ENCODE results near the gene NEURL1B.

The NEURL1B gene

GRCh38 chr5:172681421-172681820, 40.4 kb downstream of the NEURL1B start:
- DNase-seq: no peak

- DNase-seq: no peak
Measured at GRCh38 chr5:172683264-172683644, 42.2 kb downstream of the NEURL1B start.

- DNase-seq: peak; percentile 59
Measured at GRCh38 chr5:172683645-172684471, 42.8 kb downstream of the NEURL1B start.

- DNase-seq: no peak
Measured at GRCh38 chr5:172685091-172685490, 44.0 kb downstream of the NEURL1B start.

GRCh38 chr5:172686111-172686510, 45.0 kb downstream of the NEURL1B start:
- no peak for DNase-seq

GRCh38 chr5:172686539-172687390, 45.7 kb downstream of the NEURL1B start:
- DNase-seq: no peak

- no peak for DNase-seq
Measured at GRCh38 chr5:172687940-172688339, 46.9 kb downstream of the NEURL1B start.

- peak; percentile 23 for DNase-seq
Measured at GRCh38 chr5:172688349-172689217, 47.5 kb downstream of the NEURL1B start.

GRCh38 chr5:172689218-172689572, 48.1 kb downstream of the NEURL1B start:
- DNase-seq: no peak

- DNase-seq: no peak
Measured at GRCh38 chr5:172689801-172690200, 48.7 kb downstream of the NEURL1B start.

- DNase-seq: no peak
Measured at GRCh38 chr5:172690258-172691075, 49.4 kb downstream of the NEURL1B start.

GRCh38 chr5:172691886-172692285, 50.8 kb downstream of the NEURL1B start:
- no peak for DNase-seq

- no peak for DNase-seq
Measured at GRCh38 chr5:172692451-172692850, 51.4 kb downstream of the NEURL1B start.

GRCh38 chr5:172692981-172693380, 51.9 kb downstream of the NEURL1B start:
- DNase-seq: no peak

- no peak for DNase-seq
Measured at GRCh38 chr5:172694061-172694460, 53.0 kb downstream of the NEURL1B start.

GRCh38 chr5:172694541-172694940, 53.5 kb downstream of the NEURL1B start:
- no peak for DNase-seq

GRCh38 chr5:172695232-172696054, 54.4 kb downstream of the NEURL1B start:
- no peak for DNase-seq

- no peak for DNase-seq
Measured at GRCh38 chr5:172696171-172696849, 55.2 kb downstream of the NEURL1B start.

- peak; percentile 87 for DNase-seq
Measured at GRCh38 chr5:172697123-172698121, 56.4 kb downstream of the NEURL1B start.
